HG03575 (cell line): ENCODE results near the gene CEP112.

Source experiments
- ATAC-seq: cut with Tn5 transposase; IDR thresholded peaks from one replicate; pipeline ENCODE4 v1.9.1; 2021; ENCODE audit not compliant: unreplicated experiment, insufficient number of reproducible peaks, low FRiP score; ENCODE audit errors: extremely low read depth

CEP112 gene

GRCh38 chr17:65780111-65780510 is 411.8 kb downstream of the CEP112 start:
- no peak for ATAC-seq

- ATAC-seq = no peak
These were observed 415.0 kb downstream of the CEP112 start for GRCh38 chr17:65776890-65777289.

GRCh38 chr17:65774787-65775186 is 417.1 kb downstream of the CEP112 start:
- ATAC-seq = no peak

- no peak for ATAC-seq
These were observed 418.9 kb downstream of the CEP112 start for GRCh38 chr17:65772989-65773388.

- no peak for ATAC-seq
These were observed 420.2 kb downstream of the CEP112 start for GRCh38 chr17:65771704-65772103.

- ATAC-seq = no peak
These were observed 428.1 kb downstream of the CEP112 start for GRCh38 chr17:65763786-65764185.

- no peak for ATAC-seq
These were observed 429.0 kb downstream of the CEP112 start for GRCh38 chr17:65762973-65763372.

- no peak for ATAC-seq
These were observed 432.4 kb downstream of the CEP112 start for GRCh38 chr17:65759532-65759931.

GRCh38 chr17:65756760-65757159 is 435.2 kb downstream of the CEP112 start:
- no peak for ATAC-seq

- no peak for ATAC-seq
These were observed 436.1 kb downstream of the CEP112 start for GRCh38 chr17:65755799-65756198.

GRCh38 chr17:65754630-65755029 is 437.3 kb downstream of the CEP112 start:
- ATAC-seq = no peak

- no peak for ATAC-seq
These were observed 437.9 kb downstream of the CEP112 start for GRCh38 chr17:65754081-65754480.

GRCh38 chr17:65753348-65753747 is 438.6 kb downstream of the CEP112 start:
- no peak for ATAC-seq

- no peak for ATAC-seq
These were observed 440.7 kb downstream of the CEP112 start for GRCh38 chr17:65751263-65751662.

GRCh38 chr17:65750631-65751115 is 441.3 kb downstream of the CEP112 start:
- ATAC-seq = no peak

- no peak for ATAC-seq
These were observed 441.8 kb downstream of the CEP112 start for GRCh38 chr17:65750166-65750565.

GRCh38 chr17:65749479-65749878 is 442.5 kb downstream of the CEP112 start:
- ATAC-seq = no peak

- no peak for ATAC-seq
These were observed 446.7 kb downstream of the CEP112 start for GRCh38 chr17:65745241-65745640.

- ATAC-seq = no peak
These were observed 448.7 kb downstream of the CEP112 start for GRCh38 chr17:65743308-65743655.

GRCh38 chr17:65742403-65743307 is 449.3 kb downstream of the CEP112 start:
- ATAC-seq = no peak

- ATAC-seq = no peak
These were observed 450.2 kb downstream of the CEP112 start for GRCh38 chr17:65741710-65742109.
